Diencephalon (tissue), 1 donor: Measurements from ENCODE around the gene SAP25. TPM values are rescaled to one million over a fixed set of nuclear protein-coding genes. Genes with fewer than 3 reads are reported as not detected.

Experiments
- small RNA-seq: library from RNA; depleted of rRNA; stranded (forward); fragments of <200 nt; gene quantifications from one replicate; pipeline ENCODE3, GENCODE V24; 2014
- total RNA-seq: library from RNA; depleted of rRNA; stranded (reverse); fragments of >200 nt; gene quantifications from one replicate; pipeline ENCODE4 v1.2.3, GENCODE V29; 2014

The SAP25 gene
- total RNA-seq, result not detected

DNA sequence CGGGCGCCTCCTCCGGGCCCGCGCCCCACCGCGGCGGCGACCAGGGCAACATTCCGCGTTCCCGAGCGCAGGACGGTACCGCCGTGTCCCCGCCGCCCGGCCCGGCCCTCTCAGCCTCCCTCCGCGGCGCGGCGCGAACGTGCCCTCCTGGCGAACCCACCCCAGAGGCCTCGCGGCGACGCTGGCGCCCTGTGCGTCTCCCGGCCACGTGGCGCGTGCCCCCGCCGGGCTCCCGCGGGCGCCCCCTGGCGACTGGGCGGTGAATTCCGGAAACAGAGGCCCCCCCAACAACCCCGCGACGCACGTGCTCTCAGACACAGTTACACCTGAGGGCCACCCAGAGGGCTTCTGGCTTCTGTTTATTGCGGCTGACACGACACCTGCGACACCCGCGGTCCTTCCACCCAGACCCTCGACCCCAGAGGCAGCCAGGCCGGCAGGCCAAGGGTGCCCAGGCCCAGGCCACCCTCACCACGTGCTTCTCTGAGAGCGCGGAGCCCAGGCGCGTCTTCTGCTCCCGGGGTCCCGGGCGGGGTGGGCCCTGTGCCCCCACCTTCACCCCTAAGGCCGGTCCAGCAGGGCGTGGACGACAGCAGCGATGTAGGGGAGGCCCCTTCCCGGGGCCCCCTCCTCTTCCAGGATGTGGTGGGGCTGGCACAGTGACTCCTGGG lies at the start of gene SAP25:
SAP25 (minus strand) TSS at position 210 of the 671 bp plus-strand sequence; CDS start at position 52, 158 bp downstream.

DNA sequence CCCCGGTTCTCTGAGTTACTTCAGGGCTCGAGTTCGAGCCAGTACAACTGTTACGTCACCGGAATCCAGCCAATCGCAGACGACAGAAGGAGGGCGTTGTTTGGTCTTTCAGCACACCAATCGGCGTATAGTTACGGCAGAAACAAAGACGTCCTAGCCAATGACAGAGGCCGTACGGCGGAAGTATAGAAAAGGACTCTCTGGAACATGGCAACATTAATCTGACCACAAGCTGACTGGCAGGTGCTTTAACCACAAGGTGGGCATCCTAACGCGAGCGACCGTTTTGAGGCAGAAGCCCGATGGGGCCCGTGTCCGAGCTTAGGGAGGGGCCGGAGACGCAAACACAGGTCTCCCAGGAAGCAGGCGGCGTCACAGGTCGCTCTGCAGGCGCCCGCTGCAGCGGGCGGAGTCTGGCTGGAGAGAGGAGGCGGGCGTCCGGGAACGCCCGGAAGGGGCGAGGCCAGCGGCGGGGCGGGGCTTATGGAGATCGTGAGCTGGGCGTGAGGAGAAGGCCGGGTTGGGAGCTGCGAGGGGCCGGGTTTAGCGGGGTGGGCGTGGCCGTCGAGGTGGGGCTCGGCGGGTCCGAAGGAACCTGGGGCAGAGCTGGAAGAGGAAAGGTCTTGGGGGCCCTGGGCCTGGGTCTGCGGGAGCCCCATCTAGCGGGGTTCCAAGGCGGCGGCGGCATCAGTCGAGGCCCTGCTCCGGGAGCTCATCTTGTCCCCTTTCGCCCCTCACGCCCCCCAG lies 38.5 kb upstream of the SAP25 start, which contains the start of gene MOSPD3:
MOSPD3 (plus strand) TSS at position 558 of the 747 bp plus-strand sequence. CDS start 252 bp downstream, outside the sequence.

DNA sequence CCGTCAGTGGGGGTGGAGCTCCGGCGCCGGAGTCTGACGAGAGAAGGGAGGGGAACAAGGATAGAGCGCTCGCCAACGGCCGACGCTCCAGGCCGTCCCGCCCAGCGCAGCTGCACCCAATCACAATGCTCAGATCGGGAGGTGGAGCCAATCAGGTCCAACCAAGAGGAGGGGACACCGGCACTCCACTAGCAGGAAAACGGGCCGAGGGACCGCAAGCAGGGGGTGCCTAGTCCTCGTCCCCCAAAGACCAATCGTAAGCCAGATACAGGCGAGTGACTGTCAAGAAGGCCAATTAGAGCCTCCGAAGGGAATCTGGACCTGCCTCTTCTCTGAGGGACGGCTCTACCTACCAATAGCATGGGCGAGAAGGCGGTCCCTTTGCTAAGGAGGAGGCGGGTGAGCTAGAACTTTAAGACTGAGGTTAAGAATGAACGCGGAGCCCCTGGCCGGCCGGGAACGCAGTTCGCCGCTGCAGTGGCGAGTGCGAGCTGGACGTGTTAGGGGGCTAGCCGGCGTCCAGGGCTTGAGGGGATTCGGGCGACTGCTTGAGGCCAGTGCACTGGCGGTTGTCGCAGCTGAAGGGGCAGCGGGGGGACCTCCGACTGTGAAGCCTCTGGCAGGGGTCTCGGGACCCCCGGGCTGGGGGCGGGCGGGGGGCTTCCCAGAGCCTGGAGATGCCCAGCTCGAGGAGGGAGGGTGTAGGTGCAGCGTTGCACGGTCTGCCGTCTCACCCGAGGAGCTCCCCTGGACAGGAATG lies 12.7 kb upstream of the SAP25 start, which contains the start of gene FBXO24:
FBXO24 (plus strand) TSS at position 63 of the 760 bp plus-strand sequence; CDS start at position 361, 298 bp downstream.

DNA sequence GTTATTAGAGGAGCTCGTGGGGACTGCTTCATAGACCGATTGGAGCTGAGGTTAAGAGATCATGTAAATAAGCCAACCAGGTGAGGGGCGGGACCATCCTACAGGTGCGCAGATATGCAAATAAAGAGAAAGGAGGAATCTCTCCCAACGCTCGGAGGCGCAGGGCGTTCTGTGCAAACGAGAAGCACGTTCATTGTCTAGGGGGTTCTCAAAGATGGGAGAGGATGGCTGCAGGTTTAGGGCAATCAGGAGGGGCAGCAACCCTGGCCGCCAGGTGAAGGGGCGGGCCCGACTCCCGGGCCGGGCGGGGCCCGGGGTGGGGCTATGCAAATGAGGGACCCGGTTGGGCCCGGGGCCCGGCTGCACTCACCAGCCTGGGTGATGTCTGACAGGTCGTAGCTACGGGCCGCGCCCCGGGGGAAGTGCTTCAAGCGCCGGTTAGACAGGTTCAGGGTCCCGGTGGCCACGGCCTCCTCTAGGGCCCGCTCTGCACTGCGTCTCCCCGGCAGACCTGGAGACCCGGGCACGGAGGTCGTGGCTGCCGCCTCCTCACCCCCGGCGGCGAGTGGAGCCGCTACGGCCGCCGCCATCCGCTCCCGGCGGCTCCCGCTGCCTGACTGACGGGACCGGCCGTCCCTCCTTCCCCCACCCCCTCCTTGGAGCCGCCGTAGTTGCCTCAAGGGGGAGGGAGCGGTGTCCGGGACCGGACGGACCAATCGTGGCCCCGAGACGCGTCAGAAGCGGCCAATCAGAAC lies 12.0 kb upstream of the SAP25 start, which contains the start of gene LRCH4:
LRCH4 (minus strand) TSS at position 619 of the 755 bp plus-strand sequence; CDS start at position 590, 29 bp downstream.

DNA sequence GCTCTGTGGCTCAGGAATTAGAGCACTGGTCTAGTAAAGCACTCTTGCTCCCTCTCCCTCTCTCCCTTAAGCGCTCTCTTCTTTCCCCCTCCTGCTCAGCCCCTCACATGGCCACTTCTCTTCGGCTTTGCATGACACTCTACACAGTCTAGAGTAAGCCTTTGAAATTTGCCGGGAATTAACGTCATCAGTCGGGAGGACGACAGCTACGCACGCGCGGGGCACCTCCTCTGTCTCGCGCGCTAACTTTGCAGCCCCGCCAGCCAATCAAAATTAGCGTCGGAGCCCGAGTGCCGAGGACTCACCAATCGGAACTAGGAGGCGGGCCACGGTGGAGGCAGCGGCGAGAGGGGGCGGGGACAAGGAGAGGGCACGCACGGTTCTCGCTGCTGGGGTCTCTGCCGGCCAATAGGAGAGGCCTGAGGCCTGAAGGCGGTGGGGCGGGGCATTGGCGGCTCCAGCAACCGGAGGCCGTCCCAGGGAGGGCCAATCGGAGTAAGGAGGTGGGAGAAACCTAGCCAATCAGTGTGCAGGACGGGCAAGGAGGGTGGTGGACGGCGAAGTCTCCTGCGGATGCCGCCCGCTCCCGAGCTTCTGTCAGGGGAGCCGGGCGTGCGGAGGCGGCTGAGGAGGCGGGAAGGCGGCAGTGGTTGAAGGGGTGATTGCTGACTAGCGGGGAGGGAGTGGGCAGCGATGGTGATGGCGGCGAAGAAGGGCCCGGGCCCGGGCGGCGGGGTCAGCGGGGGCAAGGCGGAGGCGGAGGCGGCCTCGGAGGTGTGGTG lies 34.9 kb downstream of the SAP25 start, which contains the start of gene AGFG2:
AGFG2 (plus strand) TSS at position 550 of the 782 bp plus-strand sequence; CDS start at position 694, 144 bp downstream.

Small RNAs within 50 kb of the gene (small RNA-seq; reads per million reads assigned to genes)
- gene RN7SL416P, result not detected
- not detected for gene SAP25

Other genes starting within 250 kb of the SAP25 start
- gene PILRB, start 215.8 kb downstream of the SAP25 start, total RNA-seq, result 14.5 TPM
- gene PILRA, start 200.4 kb downstream of the SAP25 start, total RNA-seq, result 1.2 TPM
- 2.1 TPM for gene ZCWPW1, start 145.2 kb downstream of the SAP25 start, total RNA-seq
- gene MEPCE, start 144.1 kb downstream of the SAP25 start, total RNA-seq, result 27.9 TPM
- 7.6 TPM for gene PPP1R35, start 137.4 kb downstream of the SAP25 start, total RNA-seq
- gene SPACDR, start 109.6 kb downstream of the SAP25 start, total RNA-seq, result not detected
- gene TSC22D4, start 94.7 kb downstream of the SAP25 start, total RNA-seq, result 33.7 TPM
- 38.8 TPM for gene NYAP1, start 90.0 kb downstream of the SAP25 start, total RNA-seq
- gene AGFG2, start 34.7 kb downstream of the SAP25 start, total RNA-seq, result 6.7 TPM
- gene LRCH4, start 12.2 kb upstream of the SAP25 start, total RNA-seq, result 11.1 TPM
- not detected for gene FBXO24, start 12.4 kb upstream of the SAP25 start, total RNA-seq
- 9.0 TPM for gene PCOLCE, start 28.5 kb upstream of the SAP25 start, total RNA-seq
- gene MOSPD3, start 38.6 kb upstream of the SAP25 start, total RNA-seq, result 11.3 TPM
- gene TFR2, start 67.7 kb upstream of the SAP25 start, total RNA-seq, result 9.2 TPM
- 90.4 TPM for gene ACTL6B, start 82.5 kb upstream of the SAP25 start, total RNA-seq
- 120 TPM for gene GNB2, start 99.8 kb upstream of the SAP25 start, total RNA-seq
- gene GIGYF1, start 120.3 kb upstream of the SAP25 start, total RNA-seq, result 16.4 TPM
- 38.1 TPM for gene POP7, start 132.2 kb upstream of the SAP25 start, total RNA-seq
- not detected for gene EPO, start 146.6 kb upstream of the SAP25 start, total RNA-seq
- gene ZAN, start 159.7 kb upstream of the SAP25 start, total RNA-seq, result not detected